ENCODE results near the gene TRMU.

TRMU gene

GRCh38 chr22:46355996-46356471 is 20.5 kb downstream of the TRMU start:
- no peak for TF ChIP-seq CTCF (IDR thresholded peaks at IDR 0.05; ENCODE audit: low read depth, low read length, missing control alignments)
- no peak overlapping the region for H3K27ac ChIP-seq
- peaks cover 46% of the 10 kb centered on the region for H3K36me3 ChIP-seq (replicated peaks)
- no peak overlapping the region for H3K4me3 ChIP-seq (ENCODE audit: low read depth, low read length)
- in situ Hi-C loops (cut with HindIII; ENCODE audit: low pct_ligation_motif_present, low sequenced_read_pairs), result no loop called here
- no peak for DNase-seq
- no peaks in the 10 kb centered on the region for H3K27me3 ChIP-seq (replicated peaks)

GRCh38 chr22:46356496-46357480 is 21.3 kb downstream of the TRMU start:
- Histone ChIP-seq H3K36me3 (replicated peaks) (peaks cover 39% of the 10 kb centered on the region), H3K27ac (no peak overlapping the region), H3K27me3 (replicated peaks) (no peaks in the 10 kb centered on the region), H3K4me3 (ENCODE audit: low read depth, low read length) (no peak overlapping the region)
- in situ Hi-C loops (cut with HindIII; ENCODE audit: low pct_ligation_motif_present, low sequenced_read_pairs), result no loop called here
- DNase-seq, result no peak
- TF ChIP-seq CTCF (IDR thresholded peaks at IDR 0.05; ENCODE audit: low read depth, low read length, missing control alignments), result peak; percentile 18

GRCh38 chr22:46357711-46358520 is 22.4 kb downstream of the TRMU start:
- Histone ChIP-seq H3K27ac (no peak overlapping the region), H3K36me3 (replicated peaks) (peaks cover 28% of the 10 kb centered on the region), H3K4me3 (ENCODE audit: low read depth, low read length) (no peak overlapping the region), H3K27me3 (replicated peaks) (no peaks in the 10 kb centered on the region)
- no peak for DNase-seq
- TF ChIP-seq CTCF (IDR thresholded peaks at IDR 0.05; ENCODE audit: low read depth, low read length, missing control alignments), result no peak
- in situ Hi-C loops (cut with HindIII; ENCODE audit: low pct_ligation_motif_present, low sequenced_read_pairs), result no loop called here

- Histone ChIP-seq H3K36me3 (replicated peaks) (peaks cover 19% of the 10 kb centered on the region), H3K27ac (no peak overlapping the region), H3K4me3 (ENCODE audit: low read depth, low read length) (no peak overlapping the region), H3K27me3 (replicated peaks) (no peaks in the 10 kb centered on the region)
- DNase-seq, result no peak
- in situ Hi-C loops (cut with HindIII; ENCODE audit: low pct_ligation_motif_present, low sequenced_read_pairs), result no loop called here
- no peak for TF ChIP-seq CTCF (IDR thresholded peaks at IDR 0.05; ENCODE audit: low read depth, low read length, missing control alignments)
Observed at GRCh38 chr22:46358766-46359165, 23.3 kb downstream of the TRMU start.

GRCh38 chr22:46359362-46359761 is 23.8 kb downstream of the TRMU start:
- in situ Hi-C loops (cut with HindIII; ENCODE audit: low pct_ligation_motif_present, low sequenced_read_pairs), result no loop called here
- TF ChIP-seq CTCF (IDR thresholded peaks at IDR 0.05; ENCODE audit: low read depth, low read length, missing control alignments), result no peak
- no peak for DNase-seq
- H3K36me3 ChIP-seq (replicated peaks), result peaks cover 13% of the 10 kb centered on the region
- no peak overlapping the region for H3K27ac ChIP-seq
- no peaks in the 10 kb centered on the region for H3K27me3 ChIP-seq (replicated peaks)
- no peak overlapping the region for H3K4me3 ChIP-seq (ENCODE audit: low read depth, low read length)

Data from brain microvascular endothelial cell (primary cell).